ACHN (cell line): ENCODE measurements around the gene CPLANE2.
"Not testable (repeated sequence)": the region's sequence is repeated elsewhere in the genome, so short reads cannot be mapped to it uniquely, and the experiment has no call there.

Experiments used
- DNase-seq: peaks from one replicate; pipeline ENCODE4 v3.0.0-alpha.2; 2015
- in situ Hi-C: cut with HindIII; loops from 2 replicates; pipeline ENCODE4 v1.10.0; 2017; ENCODE audit warnings: low sequenced_read_pairs, low pct_ligation_motif_present, low pct_unique_long_range_greater_than_20kb

The CPLANE2 gene

GRCh38 chr1:16213544-16213943 lies 23.4 kb downstream of the CPLANE2 start:
- DNase-seq, in situ Hi-C loops: not testable (repeated sequence)

DNA sequence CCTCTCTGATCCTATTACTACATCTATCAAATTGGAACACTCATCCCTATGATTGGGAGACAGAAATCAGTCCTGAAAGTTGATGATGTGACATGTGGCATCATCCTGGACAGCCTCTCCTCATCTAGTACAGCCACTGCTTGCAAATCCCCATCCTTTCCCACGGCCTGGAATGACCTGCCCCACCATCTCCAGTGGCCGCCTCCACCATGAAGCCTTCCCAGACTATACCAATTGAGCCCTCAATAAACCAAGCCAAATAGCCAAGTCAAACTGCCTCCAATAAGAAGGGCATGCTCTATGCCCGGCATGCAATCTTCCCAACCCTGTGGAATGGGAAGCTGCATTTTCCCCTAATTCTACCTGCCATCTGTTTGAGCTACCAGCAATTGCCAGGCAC lies 24.0 kb downstream of the CPLANE2 start:
- no peak for DNase-seq
- in situ Hi-C loops = no loop called here

GRCh38 chr1:16212251-16212961 lies 24.6 kb downstream of the CPLANE2 start, which contains the start of gene ARHGEF19:
ARHGEF19 (minus strand) TSS chr1:16212652; CDS start chr1:16209054, 3,598 bp downstream.
- in situ Hi-C loops = no loop called here
- DNase-seq = no peak

GRCh38 chr1:16211824-16212223 lies 25.2 kb downstream of the CPLANE2 start:
- in situ Hi-C loops = no loop called here

GRCh38 chr1:16210581-16210980 lies 26.4 kb downstream of the CPLANE2 start:
- no peak for DNase-seq
- in situ Hi-C loops = no loop called here

More at GRCh38 chr1:16211824-16212223, 25.2 kb downstream of the CPLANE2 start:
- DNase-seq = no peak

DNA sequence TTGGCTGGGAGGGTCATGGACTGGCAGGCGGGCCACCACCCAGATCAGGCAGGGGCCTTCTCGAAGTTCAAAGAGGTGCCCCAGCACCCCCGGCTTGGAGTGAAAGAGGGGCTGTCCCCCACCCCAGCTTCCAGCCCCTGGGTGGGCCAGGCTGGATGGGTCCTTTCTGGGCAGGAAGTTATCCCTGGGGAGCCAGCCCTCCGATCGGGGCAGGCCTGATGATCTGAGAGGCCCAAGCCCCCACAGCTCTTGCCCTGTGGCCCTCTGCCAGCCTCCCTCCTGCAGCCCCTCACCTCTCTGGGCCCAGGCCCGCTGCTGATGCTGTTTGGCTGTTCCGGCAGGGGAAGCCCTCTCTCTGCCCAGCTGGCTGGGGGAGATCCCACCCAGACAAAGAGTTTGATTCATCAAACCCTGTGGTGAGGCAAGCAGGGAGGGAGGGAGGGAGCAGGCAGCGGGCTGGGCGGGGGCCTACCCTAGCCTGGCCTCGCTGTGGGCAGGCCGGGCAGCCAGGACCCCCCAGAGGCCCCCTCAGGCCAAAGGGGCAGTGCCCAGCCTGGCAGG lies 27.1 kb downstream of the CPLANE2 start:
- no peak for DNase-seq
- in situ Hi-C loops = no loop called here

DNA sequence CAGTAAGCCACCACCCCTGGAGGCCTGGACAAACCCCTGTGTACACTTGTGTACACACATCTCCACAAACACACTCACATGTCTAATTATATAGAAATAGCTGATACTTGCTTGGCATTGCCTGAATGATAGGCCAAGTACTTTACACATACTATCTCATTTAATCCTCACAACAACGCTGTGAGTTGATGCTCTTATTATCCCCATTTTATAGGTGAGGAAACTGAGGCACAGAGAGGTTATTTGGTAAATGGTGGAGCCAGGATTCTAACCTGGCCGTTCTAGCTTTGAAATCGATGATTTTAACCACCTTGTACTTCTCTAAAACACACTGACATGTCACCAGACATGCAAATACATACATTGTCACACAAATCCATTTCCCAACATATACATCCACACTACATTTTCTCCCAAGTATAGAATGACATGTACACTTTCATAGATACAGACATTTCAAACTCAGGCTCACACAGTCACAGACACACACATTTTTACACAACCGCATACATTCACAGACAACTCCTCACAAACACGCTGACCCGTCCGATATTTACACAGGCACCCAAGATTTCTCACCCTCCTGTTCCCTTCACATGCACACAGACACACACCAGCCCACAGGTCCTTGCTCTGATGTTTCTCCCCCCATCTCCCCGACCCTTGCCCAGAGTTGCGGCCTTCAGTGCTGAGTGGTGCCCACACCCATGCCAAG lies 27.7 kb downstream of the CPLANE2 start:
- in situ Hi-C loops = no loop called here

GRCh38 chr1:16208270-16208987 lies 28.6 kb downstream of the CPLANE2 start:
- in situ Hi-C loops = no loop called here
- peak; percentile 42 for DNase-seq

More for the DNA sequence above, 27.7 kb downstream of the CPLANE2 start:
- no peak for DNase-seq

- peak; percentile 70 for DNase-seq
- in situ Hi-C loops = no loop called here
Observed at GRCh38 chr1:16207318-16208269, 29.4 kb downstream of the CPLANE2 start.

GRCh38 chr1:16206547-16207317 lies 30.3 kb downstream of the CPLANE2 start:
- in situ Hi-C loops = no loop called here
- peak; percentile 96 for DNase-seq

DNA sequence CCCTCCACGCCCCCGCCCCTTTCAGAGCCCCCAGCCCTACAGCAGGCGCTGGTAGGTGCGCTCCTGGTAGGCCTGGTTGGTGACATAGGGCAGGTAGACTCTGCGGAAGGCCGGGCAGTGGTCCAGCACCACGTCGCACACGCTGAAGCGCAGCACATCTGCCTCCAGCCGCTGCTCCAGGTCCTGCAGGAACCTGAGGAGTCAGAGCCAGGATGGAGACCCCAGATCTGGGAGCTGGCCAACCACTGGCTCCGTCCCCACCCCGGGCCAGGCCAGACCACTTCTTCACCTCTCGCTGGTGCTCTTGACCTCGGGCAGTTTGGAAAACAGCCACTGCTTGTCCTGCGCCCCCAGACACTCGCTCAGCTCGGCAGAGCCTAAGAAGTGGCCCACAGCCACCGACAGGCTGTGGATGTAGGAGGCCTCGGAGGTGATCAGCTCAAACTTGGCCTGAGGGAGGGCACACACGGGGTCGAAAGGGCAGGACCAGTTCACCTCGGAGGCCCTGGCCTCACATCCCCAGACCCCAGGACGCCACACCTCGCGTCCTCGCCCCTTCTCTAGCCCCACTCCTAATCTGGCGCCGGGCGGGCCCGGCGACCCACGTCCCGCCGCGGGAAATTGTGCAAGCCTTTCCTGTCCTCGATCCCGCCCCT lies 31.0 kb downstream of the CPLANE2 start:
- in situ Hi-C loops = no loop called here
- no peak for DNase-seq

- no peak for DNase-seq
- in situ Hi-C loops = no loop called here
Observed at GRCh38 chr1:16205334-16205671, 31.7 kb downstream of the CPLANE2 start.

- peak; percentile 36 for DNase-seq
- in situ Hi-C loops = no loop called here
Observed at GRCh38 chr1:16204634-16205333, 32.2 kb downstream of the CPLANE2 start.

DNA sequence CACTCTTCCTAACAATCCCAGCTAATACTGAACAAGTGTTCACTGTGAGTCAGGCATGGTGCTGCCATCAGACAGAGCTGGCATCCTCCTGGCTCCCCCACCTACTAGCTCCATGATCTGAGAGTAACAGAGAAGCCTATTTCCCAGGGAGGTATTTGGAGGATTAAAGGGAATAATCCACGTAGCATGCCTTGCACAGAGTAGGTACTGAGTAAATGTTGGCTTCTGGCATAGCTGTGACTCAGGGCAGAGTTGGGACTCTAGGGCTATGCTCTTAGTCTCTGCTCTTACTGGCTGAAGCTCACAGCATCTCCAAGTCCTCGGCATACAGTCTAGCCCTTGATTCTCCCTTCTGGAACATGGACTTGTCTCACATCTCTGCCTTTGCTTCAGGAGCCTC lies 32.8 kb downstream of the CPLANE2 start:
- no peak for DNase-seq

GRCh38 chr1:16203550-16203949 lies 33.4 kb downstream of the CPLANE2 start:
- in situ Hi-C loops = no loop called here
- no peak for DNase-seq

More for the DNA sequence above, 32.8 kb downstream of the CPLANE2 start:
- in situ Hi-C loops = no loop called here
